ENCODE measurements around the gene DMKN.

The DMKN gene

GRCh38 chr19:35549174-35549788 lies 35.8 kb upstream of the DMKN start:
- DNase-seq: peak; percentile 44

- no peak for DNase-seq
These were observed 33.1 kb upstream of the DMKN start for GRCh38 chr19:35546532-35546931.

DNA sequence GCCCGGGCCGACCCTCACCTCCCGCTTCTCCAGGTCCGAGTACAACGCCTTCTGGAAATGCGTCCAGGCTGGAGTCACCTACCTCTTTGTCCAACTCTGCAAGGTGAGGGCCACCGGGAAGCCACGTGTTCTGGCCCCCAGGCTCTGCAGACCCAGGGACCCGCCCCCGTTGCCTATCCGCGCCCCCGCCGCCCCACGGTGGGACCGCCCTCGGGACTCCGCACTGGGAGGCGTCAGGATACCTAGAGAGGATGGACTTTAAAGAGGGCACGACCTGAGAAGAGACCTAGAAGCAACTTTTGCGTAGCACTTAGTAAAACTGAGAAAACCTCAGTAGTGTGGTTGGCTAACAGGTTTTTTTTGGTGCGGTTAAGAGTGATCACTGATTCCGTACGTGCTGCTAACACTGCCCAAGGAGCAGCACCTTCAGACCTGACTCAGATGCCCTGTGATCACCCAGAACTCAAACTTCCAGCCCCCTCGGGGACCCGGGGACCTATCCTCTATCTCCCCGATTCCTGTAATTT lies 32.5 kb upstream of the DMKN start:
- peak; percentile 26 for DNase-seq

- peak; percentile 83 for DNase-seq
These were observed 31.8 kb upstream of the DMKN start, which contains the start of gene TMEM147 for GRCh38 chr19:35545001-35545854. TSS of gene TMEM147 (plus strand) at chr19:35545626. CDS start at chr19:35545740, 114 bp downstream.

GRCh38 chr19:35544110-35544802 lies 30.8 kb upstream of the DMKN start:
- no peak for DNase-seq

DNA sequence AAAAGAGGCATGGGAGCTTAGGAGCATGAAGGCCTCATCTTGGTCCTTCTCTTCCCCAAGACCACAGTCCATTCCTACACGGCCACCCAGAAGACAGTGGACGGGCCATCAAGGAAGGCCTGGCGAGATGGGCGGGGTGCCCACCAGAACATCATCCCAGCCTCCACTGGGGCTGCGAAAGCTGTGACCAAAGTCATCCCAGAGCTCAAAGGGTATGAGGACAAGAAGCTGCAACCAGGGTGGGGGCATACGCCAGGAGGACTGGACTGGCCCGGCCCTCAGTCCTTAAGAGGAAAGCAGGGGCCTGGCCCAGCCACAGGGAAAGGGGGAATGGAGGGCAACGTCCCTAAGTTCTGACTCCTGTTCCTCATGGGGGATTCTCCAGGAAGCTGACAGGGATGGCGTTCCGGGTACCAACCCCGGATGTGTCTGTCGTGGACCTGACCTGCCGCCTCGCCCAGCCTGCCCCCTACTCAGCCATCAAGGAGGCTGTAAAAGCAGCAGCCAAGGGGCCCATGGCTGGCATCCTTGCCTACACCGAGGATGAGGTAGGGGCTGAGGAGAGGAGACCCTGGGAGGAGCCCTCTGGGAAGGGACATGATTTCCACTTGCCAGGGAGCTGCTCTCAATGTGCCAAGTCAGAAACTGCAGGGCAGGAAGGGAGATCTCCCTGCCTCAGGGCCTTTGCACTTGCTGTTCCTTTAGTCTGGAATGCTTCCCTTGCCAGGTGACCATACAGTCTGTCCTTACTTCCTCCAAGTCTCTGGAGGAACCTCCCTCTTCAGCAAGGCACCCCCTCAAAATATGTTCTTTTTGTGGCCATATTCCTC lies 30.0 kb upstream of the DMKN start:
- DNase-seq: no peak

DNA sequence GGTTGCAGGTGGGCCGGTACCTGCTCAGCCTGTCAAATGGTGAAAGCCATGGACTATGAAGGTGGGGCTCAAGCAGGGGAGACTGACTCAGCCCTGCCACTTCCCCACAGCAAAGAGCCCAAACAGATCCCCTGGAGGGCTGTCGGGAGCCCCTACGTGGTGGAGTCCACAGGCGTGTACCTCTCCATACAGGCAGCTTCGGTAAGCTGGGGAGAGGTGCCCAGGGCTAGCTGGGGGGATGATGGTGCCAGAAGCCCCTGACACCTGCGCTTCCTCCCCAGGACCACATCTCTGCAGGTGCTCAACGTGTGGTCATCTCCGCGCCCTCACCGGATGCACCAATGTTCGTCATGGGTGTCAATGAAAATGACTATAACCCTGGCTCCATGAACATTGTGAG lies 28.8 kb upstream of the DMKN start:
- no peak for DNase-seq

DNA sequence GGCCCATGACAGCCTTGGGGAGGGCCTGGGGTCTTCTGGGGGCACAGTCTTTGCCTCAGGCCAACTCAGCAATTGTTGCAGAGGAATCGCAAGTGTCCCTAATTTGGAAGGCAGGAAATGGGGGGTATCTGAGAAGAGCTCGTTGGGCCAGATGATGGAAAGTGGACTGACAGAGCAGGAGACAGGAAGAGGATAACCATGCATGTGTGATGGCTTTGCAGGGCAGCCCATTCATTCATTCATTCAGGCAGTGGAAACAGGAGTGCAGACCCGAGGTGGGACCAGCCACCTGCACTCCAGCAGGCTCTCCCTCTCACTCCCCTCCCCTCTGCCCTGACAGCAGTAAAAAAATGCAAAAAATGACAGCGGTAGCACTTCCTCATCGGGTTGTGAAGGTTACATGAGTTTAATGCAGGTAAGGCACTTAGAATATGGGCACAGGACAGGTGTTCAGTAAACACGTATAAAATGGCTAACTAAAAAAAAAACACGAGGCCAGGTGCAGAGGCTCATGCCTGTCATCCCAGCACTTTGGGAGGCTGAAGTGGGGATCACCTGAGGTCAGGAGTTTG lies 27.0 kb upstream of the DMKN start:
- DNase-seq: no peak

DNA sequence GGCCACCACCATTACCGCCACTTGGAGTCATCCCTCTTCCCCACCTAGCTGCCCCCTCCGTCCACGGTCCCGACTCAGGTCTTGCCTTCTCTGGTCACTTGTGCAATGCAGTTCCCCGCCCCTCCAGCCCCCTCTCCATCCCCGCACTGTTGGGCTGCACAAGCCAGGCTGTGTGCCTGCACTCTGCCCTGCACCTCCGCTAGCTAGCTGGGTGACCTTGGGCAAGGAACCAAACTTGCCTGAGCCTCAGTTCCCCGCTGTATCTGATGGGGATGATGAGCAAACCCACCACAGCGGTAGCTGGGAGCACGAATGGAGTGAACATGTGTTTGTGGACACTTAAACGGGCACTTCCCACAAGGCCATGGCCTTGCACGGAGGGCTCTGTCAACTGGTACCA lies 26.4 kb upstream of the DMKN start:
- no peak for DNase-seq

DNA sequence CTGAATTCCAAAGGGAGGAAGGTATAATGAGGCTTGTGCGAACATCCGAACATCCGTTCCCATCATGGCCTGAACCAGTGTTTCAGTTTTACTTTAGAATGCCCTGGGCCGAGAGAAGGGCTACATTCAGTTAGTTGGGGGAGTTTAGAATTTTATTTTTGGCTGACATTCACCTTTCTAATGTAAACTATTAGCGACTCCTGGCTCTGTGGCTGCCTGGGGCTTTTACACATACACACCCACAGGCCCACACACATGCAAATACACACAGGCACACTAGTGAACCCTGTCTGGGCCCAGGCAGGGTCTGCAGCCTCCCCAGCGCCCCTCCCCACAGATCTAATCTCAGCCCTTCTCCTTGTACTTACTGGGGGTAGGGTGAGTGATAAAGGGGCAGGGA lies 25.9 kb upstream of the DMKN start:
- DNase-seq: no peak

DNA sequence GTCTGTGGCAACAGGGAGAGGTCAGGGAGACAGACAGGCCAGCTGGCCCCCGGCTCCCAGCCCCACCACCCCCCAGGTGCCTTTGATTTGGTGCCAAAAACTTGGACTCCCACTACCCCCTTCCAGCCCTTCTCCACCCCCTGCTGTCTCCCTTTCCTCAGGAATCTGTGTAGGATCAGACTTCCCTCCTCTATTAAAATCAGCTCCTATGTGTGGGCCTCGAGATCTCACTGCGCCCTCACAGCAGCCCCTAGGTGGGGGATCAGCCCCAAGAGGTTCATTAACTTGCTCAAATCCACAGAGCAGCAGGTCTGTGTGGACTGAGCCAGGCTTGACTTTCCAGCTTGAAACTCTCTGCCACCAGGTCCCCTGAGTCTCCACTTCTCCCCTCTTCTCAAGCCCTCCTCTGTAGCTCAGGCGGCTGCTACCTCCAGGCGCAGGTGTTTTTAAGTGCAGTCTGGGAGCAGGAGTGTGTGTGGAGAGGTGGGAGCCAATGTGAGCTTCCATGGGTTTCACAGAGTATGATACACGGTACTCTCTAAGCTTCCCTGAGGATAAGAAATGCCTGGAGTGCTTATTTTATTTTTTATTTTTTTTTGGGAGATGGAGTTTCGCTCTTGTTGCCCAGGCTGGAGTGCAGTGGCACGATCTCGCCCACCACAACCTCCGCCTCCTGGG lies 21.5 kb upstream of the DMKN start:
- no peak for DNase-seq

GRCh38 chr19:35533822-35534392 lies 20.5 kb upstream of the DMKN start:
- DNase-seq: peak; percentile 46

DNA sequence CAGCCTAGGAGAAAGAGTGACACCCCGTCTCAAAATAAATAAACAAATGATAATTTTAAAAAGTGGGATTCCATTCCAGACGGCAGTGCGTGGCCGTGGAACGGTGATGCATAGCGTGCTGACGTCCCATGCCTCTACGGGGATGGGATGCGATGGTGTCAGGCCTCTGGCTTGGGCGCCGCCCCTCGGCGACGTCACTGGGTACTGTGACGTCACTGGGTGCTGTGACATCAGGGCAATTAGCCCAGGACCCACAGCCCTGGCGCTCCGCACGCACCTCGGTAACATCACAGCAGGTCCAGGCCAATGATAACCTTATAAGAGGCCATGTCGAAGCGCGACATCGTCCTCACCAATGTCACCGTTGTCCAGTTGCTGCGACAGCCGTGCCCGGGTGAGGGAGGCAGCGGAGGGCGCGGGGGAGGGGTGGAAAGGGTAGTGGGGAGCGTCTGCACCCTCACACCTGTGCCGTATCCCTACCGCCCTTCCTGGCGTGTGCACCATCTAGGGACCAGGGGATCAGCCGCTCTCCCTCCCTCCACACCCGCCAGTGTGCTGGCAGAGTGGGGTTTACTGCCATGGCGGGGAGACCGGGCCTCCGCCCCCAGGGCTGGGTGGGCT lies 19.9 kb upstream of the DMKN start, which contains the start of gene GAPDHS:
Gene GAPDHS, plus strand, starts transcription at position 256 of the 621 bp plus-strand sequence. Its CDS starts 72 bp downstream, at position 328.
- no peak for DNase-seq

DNA sequence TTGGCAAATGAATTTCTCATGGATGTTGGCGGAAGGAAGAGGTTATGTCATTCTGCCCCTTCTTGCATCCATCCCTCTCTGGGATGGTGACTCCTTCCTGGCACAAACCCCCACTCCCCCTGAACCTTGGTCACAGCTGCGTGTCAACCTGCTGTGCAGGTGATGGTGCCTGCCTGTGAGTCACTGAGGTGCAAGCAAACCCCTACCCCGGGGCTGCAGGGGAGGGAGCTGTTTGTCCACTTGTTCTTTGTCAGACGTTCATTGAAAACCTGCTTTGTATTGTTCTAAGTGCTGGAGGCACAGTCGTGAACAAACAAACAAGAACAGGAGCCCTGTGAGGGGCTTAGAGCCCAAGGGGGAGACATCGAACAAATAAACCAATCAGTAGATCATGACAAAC lies 17.8 kb upstream of the DMKN start:
- DNase-seq: no peak

DNA sequence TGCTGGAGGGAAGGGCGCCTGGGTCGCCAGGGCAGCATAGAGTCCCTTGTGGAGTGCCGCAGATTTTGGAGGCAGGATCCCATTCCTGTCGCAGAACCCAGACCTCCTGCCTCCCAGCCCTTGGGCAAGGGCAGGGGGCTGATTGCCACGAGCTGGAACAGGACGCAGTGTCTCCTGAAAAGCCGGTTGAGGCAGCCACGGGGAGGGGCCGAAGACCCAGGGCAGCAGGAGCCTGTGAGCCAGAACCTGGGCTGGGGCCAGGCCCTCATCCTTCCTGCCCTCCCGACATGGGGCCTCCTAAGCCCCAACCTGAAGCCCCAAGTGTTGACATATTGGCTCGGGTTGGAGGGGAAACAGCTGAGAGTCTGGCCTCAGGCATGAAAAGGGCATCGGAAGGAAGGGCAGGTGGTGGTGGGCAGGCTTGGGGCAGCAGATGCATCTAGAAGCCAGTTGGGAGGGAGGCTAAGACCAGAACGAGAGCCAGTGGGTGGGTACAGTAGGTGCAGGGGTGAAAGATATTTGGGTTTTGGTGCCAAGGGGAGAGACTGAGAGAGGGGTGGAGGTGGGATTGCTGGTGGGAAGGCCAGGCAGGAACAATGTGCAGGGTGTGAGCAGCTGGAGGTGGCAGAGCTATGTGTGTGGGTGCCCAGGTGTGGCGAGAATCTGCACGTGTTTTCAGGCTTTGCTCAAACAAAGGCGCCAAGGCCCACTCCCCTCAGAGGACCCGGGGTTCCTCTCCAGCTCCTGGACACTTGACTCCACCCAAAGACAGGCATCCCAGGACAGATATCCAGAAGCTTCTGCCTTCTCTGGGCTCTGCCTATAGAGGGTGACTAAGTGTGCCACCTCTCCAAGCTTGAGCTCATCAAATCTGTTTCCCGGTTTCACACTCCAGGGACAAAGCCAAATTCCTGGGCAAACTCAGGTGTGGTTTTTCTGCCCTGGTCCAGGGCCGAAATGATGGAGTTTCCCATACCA lies 16.1 kb upstream of the DMKN start:
- DNase-seq: no peak

GRCh38 chr19:35528218-35529038 lies 15.0 kb upstream of the DMKN start, which contains the start of gene SBSN:
TSS of gene SBSN (minus strand) at chr19:35528311. CDS start at chr19:35528281, 30 bp downstream.
- no peak for DNase-seq

- no peak for DNase-seq
These were observed 12.4 kb upstream of the DMKN start for GRCh38 chr19:35525873-35526272.

- DNase-seq: no peak
These were observed 10.9 kb upstream of the DMKN start for GRCh38 chr19:35524181-35524837.

Measured in CD4-positive, alpha-beta T cell treated with Interferon gamma for 1 hour (primary cell).